Progenitor cell of endocrine pancreas (in vitro differentiated cells): Measurements from ENCODE around the gene CASTOR1. TPM values are rescaled to one million over a fixed set of nuclear protein-coding genes. Genes with fewer than 3 reads are reported as not detected.

Experiments used
- DNase-seq: peaks from one replicate; pipeline ENCODE4 v3.0.0; 2021; ENCODE audit warnings: low spot score; ENCODE audit not compliant: unreplicated experiment
- H3K27ac Mint-ChIP-seq: 2 replicates; pipeline ENCODE4 v1.8.0; 2021; ENCODE audit warnings: mild to moderate bottlenecking, moderate library complexity, mixed read lengths
- H3K27me3 Mint-ChIP-seq: 2 replicates; pipeline ENCODE4 v1.8.0; 2021; ENCODE audit warnings: mixed read lengths
- H3K36me3 Mint-ChIP-seq: 2 replicates; pipeline ENCODE4 v1.8.0; 2022; ENCODE audit warnings: mixed read lengths; ENCODE audit not compliant: insufficient read depth
- H3K4me1 Mint-ChIP-seq: 2 replicates; pipeline ENCODE4 v1.8.0; 2021; ENCODE audit warnings: low read depth, mixed read lengths
- H3K4me3 Mint-ChIP-seq: 2 replicates; pipeline ENCODE4 v1.8.0; 2021; ENCODE audit warnings: low read depth, mild to moderate bottlenecking, moderate library complexity, mixed read lengths
- H3K9me3 Mint-ChIP-seq: 2 replicates; pipeline ENCODE4 v1.8.0; 2021; ENCODE audit warnings: low read depth, mixed read lengths
- CTCF ChIP-seq: fragments of 200-600 bp; sonication (generic); IDR thresholded peaks from one replicate; pipeline ENCODE4 v1.5.0; 2021; ENCODE audit warnings: antibody characterized with exemption, mild to moderate bottlenecking; ENCODE audit not compliant: unreplicated experiment
- total RNA-seq: library from RNA; stranded (reverse); gene quantifications from 2 replicates; pipeline ENCODE4 v1.2.1, GENCODE V29; 2021

CASTOR1 gene
- total RNA-seq, 1 donor from 2014 or later = 7.2 TPM

GRCh38 chr22:30320021-30320556 lies 30.8 kb upstream of the CASTOR1 start:
- no peak for TF ChIP-seq CTCF
- Mint-ChIP-seq H3K4me3 (no peak overlapping the region), H3K36me3 (peaks cover 2% of the 10 kb centered on the region), H3K9me3 (no peaks in the 10 kb centered on the region), H3K27me3 (no peaks in the 10 kb centered on the region), H3K27ac (no peak overlapping the region), H3K4me1 (peaks cover 4% of the 10 kb centered on the region)
- DNase-seq = no peak

GRCh38 chr22:30318799-30319419 lies 29.6 kb upstream of the CASTOR1 start:
- no peak for DNase-seq
- H3K27me3 Mint-ChIP-seq = no peaks in the 10 kb centered on the region
- H3K36me3 Mint-ChIP-seq = peaks cover 2% of the 10 kb centered on the region
- H3K27ac Mint-ChIP-seq = peak overlapping the region; percentile 18
- TF ChIP-seq CTCF = no peak
- H3K9me3 Mint-ChIP-seq = no peaks in the 10 kb centered on the region
- no peak overlapping the region for H3K4me3 Mint-ChIP-seq
- H3K4me1 Mint-ChIP-seq = peaks cover 3% of the 10 kb centered on the region

- peaks cover 5% of the 10 kb centered on the region for H3K4me1 Mint-ChIP-seq
- H3K4me3 Mint-ChIP-seq = no peak overlapping the region
- no peaks in the 10 kb centered on the region for H3K27me3 Mint-ChIP-seq
- no peak for TF ChIP-seq CTCF
- H3K36me3 Mint-ChIP-seq = peaks cover 2% of the 10 kb centered on the region
- no peak for DNase-seq
- no peaks in the 10 kb centered on the region for H3K9me3 Mint-ChIP-seq
- H3K27ac Mint-ChIP-seq = no peak overlapping the region
Observed at GRCh38 chr22:30317778-30318177, 28.5 kb upstream of the CASTOR1 start.

- H3K4me3 Mint-ChIP-seq = no peak overlapping the region
- peaks cover 2% of the 10 kb centered on the region for H3K36me3 Mint-ChIP-seq
- no peak for TF ChIP-seq CTCF
- no peaks in the 10 kb centered on the region for H3K9me3 Mint-ChIP-seq
- peak overlapping the region; percentile 18 for H3K27ac Mint-ChIP-seq
- H3K4me1 Mint-ChIP-seq = peaks cover 5% of the 10 kb centered on the region
- no peak for DNase-seq
- no peaks in the 10 kb centered on the region for H3K27me3 Mint-ChIP-seq
Observed at GRCh38 chr22:30315962-30316576, 26.8 kb upstream of the CASTOR1 start.

GRCh38 chr22:30314915-30315314 lies 25.6 kb upstream of the CASTOR1 start:
- DNase-seq = no peak
- TF ChIP-seq CTCF = no peak
- Mint-ChIP-seq H3K27me3 (no peaks in the 10 kb centered on the region), H3K9me3 (no peaks in the 10 kb centered on the region), H3K27ac (no peak overlapping the region), H3K4me1 (peaks cover 10% of the 10 kb centered on the region), H3K36me3 (no peaks in the 10 kb centered on the region), H3K4me3 (no peak overlapping the region)
